HG02678 (cell line): ENCODE measurements around the gene MBTPS1.
"Not testable (repeated sequence)": the region's sequence is repeated elsewhere in the genome, so short reads cannot be mapped to it uniquely, and the experiment has no call there.

Experiments
- ATAC-seq: cut with Tn5 transposase; IDR thresholded peaks from one replicate; pipeline ENCODE4 v1.9.1; 2021; ENCODE audit warnings: mild to moderate bottlenecking, moderate library complexity; ENCODE audit not compliant: unreplicated experiment

MBTPS1 gene

GRCh38 chr16:84137769-84138357 lies 21.1 kb upstream of the MBTPS1 start:
- ATAC-seq: no peak

DNA sequence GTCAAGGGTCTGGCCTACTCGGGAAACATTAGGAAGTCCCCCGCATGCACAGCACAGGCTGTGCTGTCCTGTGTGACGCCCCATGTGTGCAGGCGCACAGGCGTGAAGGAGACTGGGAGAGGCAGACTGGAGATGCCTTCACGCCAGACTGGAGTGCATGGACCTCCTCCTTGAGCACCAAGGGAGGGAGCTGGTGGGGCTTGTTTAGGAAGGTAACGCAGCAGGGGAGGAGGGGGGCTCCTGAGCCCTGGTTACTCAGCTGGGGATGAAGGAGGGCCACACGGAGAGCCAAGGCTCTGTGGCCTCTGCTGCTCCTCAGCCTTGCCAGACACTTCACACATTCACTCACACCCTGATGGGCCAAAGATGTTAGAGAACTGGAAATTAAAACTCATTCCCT lies 20.5 kb upstream of the MBTPS1 start:
- ATAC-seq: no peak

- ATAC-seq: no peak
These were observed 19.8 kb upstream of the MBTPS1 start for GRCh38 chr16:84136331-84137125.

- no peak for ATAC-seq
These were observed 16.0 kb upstream of the MBTPS1 start for GRCh38 chr16:84132527-84133285.

DNA sequence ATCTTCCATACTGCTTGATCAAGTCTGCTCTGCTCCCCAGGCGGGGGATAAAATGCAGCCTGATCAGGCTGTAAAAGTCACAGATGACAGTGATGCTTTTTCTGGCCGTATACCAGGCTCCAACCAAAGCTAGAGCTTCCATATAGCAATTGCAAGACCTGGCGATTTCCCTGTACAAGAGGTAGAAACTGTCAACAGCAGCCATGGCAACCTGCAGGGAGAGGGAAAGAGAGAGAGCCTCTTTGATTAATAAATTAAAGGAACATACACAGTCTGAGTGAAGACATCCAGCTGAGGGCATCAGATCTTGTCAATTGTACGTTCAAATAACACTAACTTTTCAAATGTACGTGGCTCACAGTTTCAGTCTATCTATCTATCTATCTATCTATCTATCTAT lies 14.4 kb upstream of the MBTPS1 start:
- ATAC-seq: no peak

DNA sequence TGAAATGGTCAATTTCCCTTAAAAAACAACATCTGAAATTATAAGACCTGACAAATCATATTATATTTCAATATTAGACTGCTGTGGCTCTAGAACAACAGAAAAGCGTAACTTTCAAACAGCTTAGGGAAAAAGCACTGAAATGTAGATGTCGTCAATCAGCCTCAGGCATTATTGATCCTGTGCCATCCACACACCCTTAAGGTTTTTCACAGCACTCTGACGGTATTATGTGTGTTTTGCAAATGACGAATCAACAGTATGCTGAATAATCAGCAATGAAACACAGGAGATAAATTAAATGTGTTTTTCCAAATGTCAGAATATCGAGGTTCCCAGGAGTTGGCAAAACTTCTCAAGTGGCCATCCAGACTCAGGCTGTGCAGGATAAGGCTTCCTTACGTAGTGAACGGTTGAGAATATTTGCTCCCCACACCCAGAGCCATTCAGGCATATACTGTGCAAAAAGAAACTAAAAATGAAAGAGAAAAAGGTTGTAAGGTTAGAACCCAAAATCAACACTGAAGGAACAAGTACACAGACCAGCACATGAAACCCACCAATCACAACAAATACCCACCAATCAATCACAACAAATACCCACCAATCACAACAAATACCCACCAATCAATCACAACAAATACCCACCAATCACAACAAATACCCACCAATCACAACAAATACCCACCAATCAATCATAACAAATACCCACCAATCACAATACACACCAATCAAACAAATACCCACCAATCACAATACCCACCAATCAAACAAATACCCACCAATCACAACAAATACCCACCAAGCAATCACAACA lies 7.7 kb upstream of the MBTPS1 start:
- no peak for ATAC-seq

DNA sequence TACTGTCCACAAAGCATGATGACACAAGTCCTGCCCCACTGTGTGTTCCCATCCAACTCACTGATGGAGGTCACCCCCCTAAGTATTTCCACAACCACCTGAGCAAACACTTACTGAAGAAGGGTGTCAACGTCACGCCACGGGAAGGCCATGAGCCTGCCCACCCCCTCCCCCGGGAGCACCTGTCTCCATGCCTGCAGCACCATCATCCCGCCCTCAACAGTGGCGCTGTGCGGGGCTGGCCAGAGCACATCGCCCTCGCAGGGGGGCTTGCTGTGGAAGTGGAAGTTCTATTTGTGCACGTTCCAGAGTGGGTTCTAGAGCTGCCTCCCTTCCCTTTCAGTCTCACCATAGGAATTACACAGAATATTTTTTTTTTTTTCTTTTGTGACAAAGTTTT lies 4.3 kb upstream of the MBTPS1 start:
- ATAC-seq: no peak

DNA sequence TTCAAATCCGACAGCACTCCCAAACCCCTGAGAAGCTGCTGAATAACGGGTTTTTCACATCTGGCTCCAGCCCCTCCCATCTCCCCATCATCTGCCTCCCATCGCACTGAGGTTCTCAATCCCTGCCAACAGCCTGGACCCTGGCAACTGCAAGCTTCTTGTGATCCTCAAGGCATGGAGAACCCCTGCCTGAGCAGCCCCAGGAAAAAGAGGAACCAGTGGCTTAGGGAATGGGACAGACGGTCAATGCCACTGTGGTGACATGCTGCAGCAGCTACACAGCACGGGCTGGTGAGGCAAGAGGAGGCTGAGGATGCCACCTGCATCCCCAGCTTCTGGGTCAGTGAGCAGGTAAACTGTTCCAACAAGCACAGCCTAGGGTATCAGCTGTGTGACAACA lies 3.3 kb upstream of the MBTPS1 start:
- ATAC-seq: no peak

DNA sequence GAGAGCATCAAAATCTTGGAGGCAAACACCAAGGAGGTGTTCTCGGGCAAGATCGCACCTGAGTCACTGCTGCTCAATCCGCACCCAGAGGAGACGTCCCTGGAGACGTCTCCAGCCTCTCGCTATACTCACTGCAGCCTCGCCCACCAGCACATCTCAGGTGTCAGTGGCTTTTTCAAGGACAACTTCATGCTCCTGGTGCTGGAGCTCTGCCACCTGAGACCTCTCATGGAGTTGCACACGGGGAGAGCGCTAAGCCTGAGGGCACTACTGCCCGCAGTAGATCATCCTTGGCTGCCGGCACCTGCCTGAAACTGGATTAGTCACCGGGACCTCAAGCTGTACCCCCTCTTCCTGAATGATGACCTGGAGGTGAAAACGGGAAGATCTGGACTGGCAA lies 2.6 kb upstream of the MBTPS1 start:
- ATAC-seq: no peak

GRCh38 chr16:84118315-84118714 lies 1.6 kb upstream of the MBTPS1 start:
- not testable (repeated sequence) for ATAC-seq

GRCh38 chr16:84117494-84117843 lies 727 bp upstream of the MBTPS1 start:
- no peak for ATAC-seq

DNA sequence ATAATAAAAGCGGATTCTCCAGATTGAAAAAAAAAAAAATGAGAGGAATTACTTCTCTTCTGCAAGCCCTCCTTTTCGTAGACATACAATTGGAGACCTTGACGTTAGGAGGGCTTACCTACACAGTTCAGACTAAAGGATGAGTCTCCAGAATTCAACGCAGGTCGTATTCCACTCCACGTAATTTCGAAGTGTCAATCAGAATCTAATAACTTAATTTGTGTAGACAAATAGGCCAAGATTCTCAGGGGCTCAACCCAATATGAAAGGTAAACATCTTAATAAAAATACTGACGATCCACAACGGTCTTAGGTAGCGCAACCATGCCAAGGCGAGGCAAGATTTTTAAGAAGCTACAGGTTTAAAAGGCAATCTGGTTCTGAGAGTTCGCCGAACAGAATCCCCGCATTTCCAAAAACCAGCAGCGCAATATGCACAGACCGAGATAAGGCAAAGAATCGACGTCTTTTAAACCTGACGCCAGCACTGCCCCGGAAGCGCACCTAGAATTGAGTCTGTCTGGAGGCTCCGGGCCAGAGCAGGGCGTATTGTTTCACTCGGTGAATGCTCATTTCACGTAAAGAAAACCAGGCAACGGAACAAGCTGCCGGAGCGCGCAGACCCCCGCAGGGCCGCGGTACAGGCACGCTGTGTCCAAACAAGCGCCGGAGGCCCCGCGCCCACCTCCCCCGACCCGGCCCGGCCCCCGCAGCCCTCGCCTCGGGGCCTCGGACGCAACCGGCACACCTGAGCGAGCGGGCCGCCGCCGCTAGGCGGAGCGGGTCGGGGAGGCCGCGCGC lies 623 bp downstream of the MBTPS1 start:
- peak; percentile 33 for ATAC-seq

DNA sequence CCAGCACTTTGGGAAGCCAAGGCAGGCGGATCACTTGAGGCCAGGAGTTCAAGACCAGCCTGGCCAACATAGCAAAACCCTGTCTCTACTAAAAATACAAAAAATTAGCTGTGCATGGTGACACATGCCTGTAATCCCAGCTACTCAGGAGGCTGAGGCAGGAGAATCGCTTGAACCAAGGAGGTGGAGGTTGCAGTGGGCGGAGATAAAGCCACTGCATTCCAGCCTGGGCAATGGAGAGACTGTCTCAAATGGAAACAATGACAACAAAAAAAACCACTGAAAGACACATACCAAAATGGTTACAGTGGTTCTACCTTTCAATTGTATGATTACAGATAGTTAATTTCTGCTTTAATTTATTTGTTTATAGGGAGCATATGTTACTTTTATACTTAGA lies 4.8 kb downstream of the MBTPS1 start:
- not testable (repeated sequence) for ATAC-seq

- no peak for ATAC-seq
These were observed 5.2 kb downstream of the MBTPS1 start for GRCh38 chr16:84111525-84111924.

DNA sequence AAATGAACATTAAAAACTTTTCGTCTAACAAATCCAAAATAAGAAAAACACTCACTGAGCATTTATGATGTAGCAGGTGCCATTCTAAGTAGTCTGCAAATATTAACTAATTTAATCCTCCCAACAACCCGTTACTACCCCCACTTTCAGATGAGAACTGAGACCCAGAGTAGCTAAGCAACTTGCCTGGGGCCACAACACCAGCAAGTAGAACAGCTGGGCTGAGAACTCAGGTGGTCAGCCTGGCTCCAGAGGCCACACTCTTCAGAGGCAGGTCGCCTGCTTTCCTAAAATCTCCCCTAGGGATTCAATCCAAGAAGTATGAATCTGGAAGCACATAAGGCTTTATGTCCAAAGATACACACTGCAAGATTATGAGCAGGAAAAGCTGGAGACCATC lies 6.2 kb downstream of the MBTPS1 start:
- ATAC-seq: no peak

DNA sequence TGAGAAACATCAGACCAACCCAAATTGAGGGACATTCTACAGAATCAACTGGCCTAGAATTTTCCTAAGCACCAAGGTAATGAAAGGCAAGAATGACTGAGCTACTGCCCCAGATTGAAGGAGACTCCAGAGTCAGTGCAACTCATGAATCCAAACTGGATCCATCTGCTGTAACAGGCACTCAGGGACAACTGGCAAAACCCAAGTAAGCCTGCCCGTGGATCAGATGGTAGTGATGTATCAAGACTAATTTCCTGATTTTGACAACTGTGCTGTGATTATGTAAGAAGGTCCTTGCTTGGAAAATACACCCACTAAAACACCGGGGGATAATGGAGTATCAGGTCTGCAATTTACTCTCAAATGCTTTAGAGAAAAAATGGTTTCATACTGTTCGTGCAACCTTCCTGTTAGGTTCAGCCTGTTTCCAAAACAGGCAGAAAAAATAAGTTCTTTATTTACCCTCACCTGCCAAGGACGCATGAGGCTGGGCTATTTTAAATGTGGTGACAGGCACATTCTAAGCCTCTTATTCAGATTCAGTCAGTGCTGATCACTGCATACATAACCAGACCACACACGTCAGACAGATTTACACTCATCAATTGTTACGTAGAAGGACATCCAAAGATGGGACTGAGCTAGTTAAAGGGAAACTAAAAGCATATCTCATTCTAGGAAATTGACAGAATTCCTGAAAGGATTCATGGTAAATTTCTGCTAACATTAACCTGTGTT lies 7.0 kb downstream of the MBTPS1 start:
- no peak for ATAC-seq

- ATAC-seq: no peak
These were observed 8.8 kb downstream of the MBTPS1 start for GRCh38 chr16:84107921-84108320.

- no peak for ATAC-seq
These were observed 10.6 kb downstream of the MBTPS1 start for GRCh38 chr16:84105948-84106740.

DNA sequence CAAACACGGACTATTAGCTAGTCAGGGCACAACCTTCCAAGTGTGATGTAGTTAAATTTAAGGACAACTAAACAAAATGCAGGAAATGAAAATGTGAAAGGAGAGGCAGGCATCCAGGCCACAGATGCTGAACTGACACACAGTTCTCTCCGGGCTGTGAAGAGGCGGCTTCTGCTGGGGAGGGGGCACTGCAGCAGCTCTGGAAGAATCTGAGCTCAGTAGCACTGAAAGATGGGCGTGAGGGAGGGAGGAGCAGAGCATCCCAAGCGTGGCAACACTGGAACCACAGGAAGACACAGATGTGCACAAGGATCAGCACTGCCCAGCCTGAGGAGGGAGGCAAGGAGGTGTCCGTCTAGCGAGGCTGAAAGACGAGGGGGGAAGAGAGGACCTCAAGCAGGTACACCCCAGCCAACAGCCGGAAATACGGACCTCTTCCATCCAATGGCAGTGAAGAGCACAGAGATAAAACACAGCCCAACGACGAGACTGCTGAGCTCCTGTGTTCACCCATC lies 11.4 kb downstream of the MBTPS1 start:
- ATAC-seq: no peak
